Stimulated activated CD4-positive, alpha-beta T cell treated with anti-CD3 and anti-CD28 coated beads, Interleukin-4, amount 100 ng/mL, for 4 hours (primary cell): ENCODE data around the gene RDH14.

Experiments
- DNase-seq, 2 experiments: peaks; one replicate each; pipeline ENCODE4 v3.0.0-alpha.2; 2020

The RDH14 gene

DNA sequence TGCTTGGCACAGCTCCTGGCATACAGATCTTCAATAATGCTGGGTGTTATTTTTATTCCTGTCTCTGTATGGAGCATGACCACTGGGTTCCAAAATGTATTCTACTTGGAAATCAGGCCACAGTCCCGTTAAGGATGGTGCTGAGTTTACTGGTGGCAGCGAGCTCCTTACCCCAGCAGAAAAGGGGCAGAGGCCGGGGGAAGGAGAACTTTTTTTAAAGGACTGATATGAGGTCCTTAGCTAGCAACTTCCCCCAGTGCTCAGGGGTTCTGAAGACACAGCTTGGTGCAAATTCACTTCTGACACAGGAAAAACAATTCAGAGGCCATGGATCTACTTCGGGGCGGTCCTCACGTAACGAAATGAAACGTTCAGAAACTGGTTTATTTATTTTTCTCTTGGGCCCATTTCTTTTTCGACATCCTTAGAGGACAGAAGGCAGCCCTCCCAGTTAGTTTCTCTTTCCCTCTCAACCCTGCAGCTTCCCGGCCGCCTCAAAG lies 872 bp downstream of the RDH14 start:
- no peak for DNase-seq

- no peak for DNase-seq
These were observed 2.0 kb downstream of the RDH14 start for GRCh38 chr2:18558458-18558857.

- no peak for DNase-seq
These were observed 3.3 kb downstream of the RDH14 start for GRCh38 chr2:18557121-18557520.

DNA sequence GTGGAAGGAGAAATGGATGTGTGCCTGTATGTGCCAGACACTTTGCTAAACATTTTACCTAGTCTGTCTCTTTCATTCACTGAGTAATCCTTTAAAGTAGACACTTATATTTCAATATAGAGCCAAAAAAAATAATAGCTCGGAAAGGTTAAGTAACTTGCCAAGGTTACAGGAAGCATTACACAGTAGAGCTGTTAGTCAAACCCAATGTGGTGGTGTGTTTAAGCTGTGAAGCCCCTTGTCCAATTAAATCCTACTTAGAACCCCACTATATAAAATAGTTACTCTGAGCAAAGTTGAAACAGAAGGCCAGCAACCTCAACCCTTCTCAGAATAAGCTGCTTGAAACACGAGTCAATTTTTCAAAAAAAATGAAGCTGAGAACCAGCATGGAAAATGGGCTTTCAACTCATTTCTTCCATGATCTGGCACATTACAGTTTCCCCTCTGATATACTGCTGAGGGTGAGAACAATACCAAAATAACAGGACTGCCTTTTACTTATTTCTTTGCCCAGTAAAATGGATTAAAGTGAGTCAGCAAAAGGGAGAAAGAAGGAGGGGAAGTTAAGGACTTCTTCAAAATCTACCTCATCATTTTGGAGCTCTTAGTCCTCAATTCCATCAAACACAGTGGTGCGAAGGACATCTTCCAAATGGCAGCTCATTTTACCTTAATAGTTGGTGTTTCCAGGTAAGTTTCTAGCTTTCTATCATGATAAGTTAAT lies 7.9 kb downstream of the RDH14 start:
- DNase-seq = no peak

DNA sequence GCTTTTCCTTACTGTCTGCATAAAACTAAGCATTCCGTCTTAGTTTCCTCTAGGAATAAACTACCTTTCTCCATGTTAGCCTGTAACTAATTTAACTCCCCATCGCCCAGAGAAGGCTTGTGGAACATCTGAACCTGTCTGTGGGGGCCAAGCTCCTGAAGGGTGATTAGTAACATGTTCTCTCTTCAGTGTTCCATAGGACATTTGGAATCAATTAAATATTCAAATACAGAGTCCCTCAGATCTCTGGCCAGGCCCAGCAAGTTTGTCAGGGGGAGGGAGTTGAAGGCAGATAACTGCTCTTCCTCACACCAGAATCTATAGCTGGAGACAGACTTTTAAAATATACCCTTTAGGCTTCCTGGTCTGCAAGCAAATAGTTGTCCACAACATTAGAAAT lies 8.8 kb downstream of the RDH14 start:
- no peak for DNase-seq

DNA sequence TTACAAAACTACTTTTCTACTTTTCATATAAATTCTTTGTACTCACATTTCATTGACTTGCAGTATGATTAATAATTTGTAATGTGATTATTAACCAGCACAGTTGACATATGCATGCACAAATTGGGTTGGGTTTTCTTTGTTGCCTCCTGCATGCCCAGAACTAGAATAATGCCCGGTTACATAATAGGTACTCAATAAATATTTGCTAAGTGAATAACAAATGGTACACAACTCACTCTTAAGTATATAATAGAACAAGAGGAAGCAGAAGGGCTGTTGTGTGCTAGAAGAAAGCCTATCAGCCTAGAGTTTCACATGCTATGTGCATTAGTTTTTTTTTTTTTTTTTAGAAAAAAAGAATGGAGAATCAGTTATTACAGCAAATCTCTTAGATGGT lies 9.3 kb downstream of the RDH14 start:
- DNase-seq = no peak

GRCh38 chr2:18550433-18550832 lies 10.0 kb downstream of the RDH14 start:
- DNase-seq = no peak

- DNase-seq = no peak
These were observed 11.4 kb downstream of the RDH14 start for GRCh38 chr2:18549083-18549482.

DNA sequence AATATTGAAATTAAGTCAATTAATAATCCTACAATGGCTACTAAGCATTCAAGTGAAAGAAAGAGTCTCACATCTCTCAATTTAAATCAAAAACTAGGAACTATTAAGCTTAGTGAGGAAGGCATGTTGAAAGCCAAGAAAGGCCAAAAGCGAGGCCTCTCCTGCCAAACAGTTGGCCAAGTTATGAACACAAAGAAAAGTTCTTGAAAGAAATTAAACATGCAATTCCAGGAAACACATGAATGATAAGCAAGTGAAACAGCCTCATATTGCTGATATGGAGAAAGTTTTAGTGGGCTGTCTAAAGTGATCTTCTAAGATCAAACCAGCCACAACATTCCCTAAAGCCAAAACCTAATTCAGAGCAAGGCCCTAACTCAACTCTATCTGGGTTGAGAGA lies 11.8 kb downstream of the RDH14 start:
- no peak for DNase-seq

- DNase-seq = no peak
These were observed 13.9 kb downstream of the RDH14 start for GRCh38 chr2:18546567-18546966.

DNA sequence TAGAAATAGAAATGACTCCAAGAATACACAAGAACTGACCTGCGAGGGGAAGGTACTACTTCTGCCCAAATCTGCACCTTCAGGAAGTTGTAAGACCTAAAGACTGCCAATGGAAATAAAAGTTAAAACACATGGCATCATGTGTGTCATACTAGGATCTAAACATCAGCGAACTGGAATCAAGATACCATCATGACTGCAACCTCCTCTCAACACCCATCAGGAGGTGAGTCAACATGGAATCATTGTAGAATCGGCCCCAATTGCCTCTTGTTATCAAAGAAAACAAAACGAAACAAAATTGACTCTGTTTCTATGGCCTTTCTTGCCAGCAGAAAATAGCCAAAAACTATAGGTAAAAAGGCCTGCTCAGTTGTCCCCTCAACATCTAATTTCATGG lies 15.1 kb downstream of the RDH14 start:
- DNase-seq = no peak

- no peak for DNase-seq
These were observed 16.3 kb downstream of the RDH14 start for GRCh38 chr2:18544171-18544570.

DNA sequence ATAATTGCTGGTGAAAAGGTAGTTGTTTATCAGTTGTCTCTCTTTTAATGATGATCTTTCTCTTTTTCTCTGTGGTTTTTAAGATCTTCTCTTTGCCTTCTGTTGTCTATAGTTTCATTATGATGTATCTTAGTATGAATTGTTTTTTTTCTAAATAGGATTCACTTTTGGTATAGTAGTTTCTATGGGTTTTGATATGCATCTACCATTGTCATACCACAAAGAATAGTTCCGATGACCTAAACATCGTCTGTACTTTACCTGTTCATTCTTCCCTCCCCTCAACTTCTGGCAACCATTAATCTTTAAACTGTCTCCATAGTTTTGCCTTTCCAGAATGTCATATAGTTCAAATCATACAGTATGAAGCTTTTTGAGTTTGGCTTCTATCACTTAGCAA lies 19.6 kb downstream of the RDH14 start:
- DNase-seq = no peak

- no peak for DNase-seq
These were observed 23.8 kb downstream of the RDH14 start for GRCh38 chr2:18536697-18537096.

GRCh38 chr2:18536100-18536499 lies 24.4 kb downstream of the RDH14 start:
- no peak for DNase-seq

DNA sequence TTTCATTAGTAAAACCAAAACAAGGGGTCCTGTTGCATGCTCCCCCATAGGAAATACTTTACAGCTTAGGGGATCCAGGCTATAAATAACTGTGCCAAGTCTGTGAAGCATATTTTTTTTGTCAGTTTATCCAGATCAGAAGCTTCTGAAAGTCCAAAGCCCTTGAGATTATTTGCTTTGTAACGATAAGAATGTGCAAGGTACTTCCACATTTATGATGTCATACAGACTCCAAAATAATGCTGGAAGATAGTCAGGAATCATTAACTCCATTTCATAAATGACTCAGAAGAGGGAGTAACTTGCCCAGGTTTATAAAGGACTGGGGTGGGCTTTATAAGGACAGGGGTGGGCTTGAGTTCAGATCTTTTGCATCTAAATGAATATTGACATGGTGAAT lies 29.3 kb downstream of the RDH14 start:
- DNase-seq = no peak

GRCh38 chr2:18527822-18528221 lies 32.6 kb downstream of the RDH14 start:
- no peak for DNase-seq

GRCh38 chr2:18527326-18527725 lies 33.1 kb downstream of the RDH14 start:
- DNase-seq = no peak

GRCh38 chr2:18526429-18526828 lies 34.0 kb downstream of the RDH14 start:
- no peak for DNase-seq

DNA sequence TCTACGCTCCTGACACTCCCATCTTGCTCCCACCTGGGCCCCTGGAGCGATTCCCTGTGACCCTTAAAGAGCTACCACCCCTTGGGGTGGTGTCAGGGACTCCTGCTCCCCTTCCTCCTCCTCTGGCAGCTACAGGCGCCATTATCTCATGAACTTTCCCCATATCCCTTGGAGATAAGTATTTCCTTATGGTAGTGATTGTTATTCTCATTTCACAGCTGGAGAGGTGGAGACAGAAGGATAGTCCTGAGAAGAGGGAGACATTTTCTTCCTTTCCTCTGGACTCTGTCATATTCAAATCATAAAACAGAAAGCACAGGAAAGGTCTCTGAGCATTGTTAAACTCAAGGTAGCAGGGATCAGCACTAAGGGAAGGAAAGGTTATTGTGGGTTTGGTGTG lies 34.6 kb downstream of the RDH14 start:
- DNase-seq = no peak

GRCh38 chr2:18525236-18525635 lies 35.2 kb downstream of the RDH14 start:
- DNase-seq = no peak

GRCh38 chr2:18522484-18523146 lies 37.8 kb downstream of the RDH14 start:
- DNase-seq = no peak

GRCh38 chr2:18520451-18521425 lies 39.7 kb downstream of the RDH14 start:
- DNase-seq = peak; percentile 50 to 73
